Mucosa of descending colon (tissue), 3 donors: Measurements from ENCODE around the gene DNMT3A. TPM values are rescaled to one million over a fixed set of nuclear protein-coding genes. Genes with fewer than 3 reads are reported as not detected.

Experiments
- ATAC-seq: fragments of 200-7000 bp; cut with Tn5 transposase; one replicate; pipeline ENCODE4 v1.9.1; 2020; ENCODE audit warnings: mild to moderate bottlenecking, moderate library complexity
- DNase-seq, 3 donors: peaks; one replicate each; pipeline ENCODE4 v3.0.0-alpha.2; 2020
- H3K36me3 ChIP-seq: fragments of 200-600 bp; one replicate; pipeline ENCODE4 v1.8.0; 2021; ENCODE audit warnings: low read depth, mild to moderate bottlenecking
- H3K4me1 ChIP-seq: fragments of 200-600 bp; one replicate; pipeline ENCODE4 v1.8.0; 2021; ENCODE audit warnings: low read depth, mild to moderate bottlenecking
- H3K4me3 ChIP-seq: fragments of 200-600 bp; one replicate; pipeline ENCODE4 v1.8.0; 2021; ENCODE audit warnings: mild to moderate bottlenecking
- H3K9me3 ChIP-seq: fragments of 200-600 bp; one replicate; pipeline ENCODE4 v1.8.0; 2021; ENCODE audit warnings: mild to moderate bottlenecking
- intact Hi-C, 2 donors: fragments of 100-400 bp; cut with DNase I in 1 of 2; cut with micrococcal nuclease in 1 of 2; formaldehyde crosslinking; loops; one replicate each; pipeline versions ENCODE4 v1.11.0 to v1.11.1; 2022; cut with DNase I, micrococcal nuclease
- total RNA-seq, 3 donors: library from RNA; stranded (reverse); fragmentation: NEBNext Ultra II Directional in 2 of 3; extraction: Animal tissue kit (Norgen Biotek cat#: 25700) in 2 of 3; gene quantifications; one replicate each; pipeline versions ENCODE4 v1.2.1 to v1.2.4, GENCODE V29; 2021 to 2023
- TF ChIP-seq, protein P1 (sequence below): fragments of 200-600 bp; IDR thresholded peaks from one replicate; pipeline ENCODE4 v1.8.0; 2022; ENCODE audit warnings: antibody characterized with exemption, mild to moderate bottlenecking
- donor health status: DM: no; HTN: no; CAD: no; lungs with moderate emphysema.
- donor health status: DM: no; HTN: no; CAD: no.
- donor health status: DM: no; HTN: yes; CAD: no.

DNMT3A gene
- total RNA-seq, 3 donors from 2014 or later = 31.2 to 50.8 (median 33.0) TPM

GRCh38 chr2:25302758-25303375 is 38.9 kb downstream of the DNMT3A start:
- TF ChIP-seq, protein P1, sequence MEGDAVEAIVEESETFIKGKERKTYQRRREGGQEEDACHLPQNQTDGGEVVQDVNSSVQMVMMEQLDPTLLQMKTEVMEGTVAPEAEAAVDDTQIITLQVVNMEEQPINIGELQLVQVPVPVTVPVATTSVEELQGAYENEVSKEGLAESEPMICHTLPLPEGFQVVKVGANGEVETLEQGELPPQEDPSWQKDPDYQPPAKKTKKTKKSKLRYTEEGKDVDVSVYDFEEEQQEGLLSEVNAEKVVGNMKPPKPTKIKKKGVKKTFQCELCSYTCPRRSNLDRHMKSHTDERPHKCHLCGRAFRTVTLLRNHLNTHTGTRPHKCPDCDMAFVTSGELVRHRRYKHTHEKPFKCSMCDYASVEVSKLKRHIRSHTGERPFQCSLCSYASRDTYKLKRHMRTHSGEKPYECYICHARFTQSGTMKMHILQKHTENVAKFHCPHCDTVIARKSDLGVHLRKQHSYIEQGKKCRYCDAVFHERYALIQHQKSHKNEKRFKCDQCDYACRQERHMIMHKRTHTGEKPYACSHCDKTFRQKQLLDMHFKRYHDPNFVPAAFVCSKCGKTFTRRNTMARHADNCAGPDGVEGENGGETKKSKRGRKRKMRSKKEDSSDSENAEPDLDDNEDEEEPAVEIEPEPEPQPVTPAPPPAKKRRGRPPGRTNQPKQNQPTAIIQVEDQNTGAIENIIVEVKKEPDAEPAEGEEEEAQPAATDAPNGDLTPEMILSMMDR = no peak
- DNase-seq = no peak
- Histone ChIP-seq H3K9me3 (no peaks in the 10 kb centered on the region), H3K36me3 (no peaks in the 10 kb centered on the region), H3K4me1 (no peaks in the 10 kb centered on the region), H3K4me3 (no peak overlapping the region)
- no peak for ATAC-seq
- intact Hi-C loops = no loop called here

GRCh38 chr2:25301453-25302352 is 40.0 kb downstream of the DNMT3A start:
- Histone ChIP-seq H3K36me3 (no peaks in the 10 kb centered on the region), H3K4me3 (no peak overlapping the region), H3K9me3 (no peaks in the 10 kb centered on the region), H3K4me1 (no peaks in the 10 kb centered on the region)
- ATAC-seq (peak; percentile 68), DNase-seq (peak in 1 of 3 donors; percentile 51)
- TF ChIP-seq, protein P1 = no peak
- intact Hi-C loops = no loop called here

- Histone ChIP-seq H3K4me3 (no peak overlapping the region), H3K9me3 (no peaks in the 10 kb centered on the region), H3K4me1 (peaks cover 6% of the 10 kb centered on the region), H3K36me3 (no peaks in the 10 kb centered on the region)
- intact Hi-C loops = no loop called here
- ATAC-seq (no peak), DNase-seq (no peak)
- TF ChIP-seq, protein P1 = no peak
Measured at GRCh38 chr2:25300001-25300400, 41.7 kb downstream of the DNMT3A start.

DNA sequence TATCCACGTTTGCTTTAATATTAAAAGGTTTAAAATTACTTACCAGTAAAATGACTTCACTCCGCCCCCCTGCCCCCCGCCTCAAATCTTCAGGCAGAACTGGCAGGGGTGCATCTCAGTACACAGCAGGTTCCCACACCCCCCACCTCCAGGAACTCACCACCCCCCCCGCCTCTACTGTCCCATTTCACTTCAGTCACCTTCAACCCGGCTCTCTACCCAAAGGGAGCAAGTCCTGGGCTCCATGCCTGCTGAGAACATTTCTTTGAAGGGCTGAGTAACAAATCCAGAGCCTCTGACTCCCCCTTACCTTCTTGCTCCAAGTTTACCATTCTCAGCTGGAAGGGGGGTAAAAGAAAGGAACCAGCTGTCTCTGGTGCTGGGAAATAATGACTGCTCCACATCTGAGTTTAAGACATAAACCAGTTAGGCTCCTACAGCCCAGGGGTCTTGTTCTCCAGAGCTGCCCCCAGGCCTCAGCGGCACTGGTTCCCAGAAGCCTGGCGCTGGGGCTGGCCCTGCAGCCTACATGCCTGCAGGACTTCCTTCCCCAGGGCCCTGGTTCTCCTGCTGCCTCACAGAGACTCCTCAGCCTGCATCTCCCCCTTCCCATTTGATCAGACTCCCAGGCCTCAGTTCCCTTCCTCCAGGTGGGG is 42.8 kb downstream of the DNMT3A start:
- TF ChIP-seq, protein P1 = no peak
- H3K4me3 ChIP-seq = no peak overlapping the region
- ATAC-seq = no peak
- no peaks in the 10 kb centered on the region for H3K36me3 ChIP-seq
- intact Hi-C loops = no loop called here
- H3K9me3 ChIP-seq = no peaks in the 10 kb centered on the region
- peaks cover 15% of the 10 kb centered on the region for H3K4me1 ChIP-seq
- DNase-seq = no peak

DNA sequence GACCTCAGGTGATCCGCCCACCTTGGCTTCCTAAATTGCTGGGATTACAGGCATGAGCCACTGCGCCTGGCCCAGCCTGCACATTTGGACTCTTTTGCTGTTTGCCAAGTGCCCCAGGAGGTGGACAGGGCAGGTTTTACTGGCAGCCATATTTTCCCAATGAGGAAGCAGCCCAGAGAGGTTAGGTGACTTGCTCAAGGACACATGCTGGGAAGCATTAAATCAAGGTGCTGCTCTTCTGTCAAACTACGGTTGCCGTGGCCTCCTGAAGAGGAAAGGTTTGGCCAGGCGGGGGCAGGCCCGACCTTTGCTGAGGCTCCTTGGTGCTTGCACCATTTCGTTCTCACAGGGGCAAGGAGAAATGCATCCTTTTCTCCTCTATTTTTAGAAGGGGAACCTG is 44.0 kb downstream of the DNMT3A start:
- Histone ChIP-seq H3K9me3 (no peaks in the 10 kb centered on the region), H3K36me3 (no peaks in the 10 kb centered on the region), H3K4me3 (no peak overlapping the region), H3K4me1 (peaks cover 15% of the 10 kb centered on the region)
- TF ChIP-seq, protein P1 = no peak
- DNase-seq (no peak), ATAC-seq (no peak)
- intact Hi-C loops = no loop called here
